DOHH2 (cell line): ENCODE results near the gene SPAG16.

Source experiments
- CTCF ChIP-seq: fragments of 200-600 bp; sonication (generic); IDR thresholded peaks from one replicate; pipeline ENCODE4 v1.5.1; 2014; ENCODE audit warnings: antibody characterized with exemption, mild to moderate bottlenecking, low read depth, low read length; ENCODE audit not compliant: poor library complexity, severe bottlenecking
- EZH2phosphoT487 ChIP-seq: fragments of 200-600 bp; sonication (generic); IDR thresholded peaks from 2 replicates; pipeline ENCODE4 v1.6.1; 2017; ENCODE audit warnings: borderline replicate concordance, mild to moderate bottlenecking, antibody characterized with exemption, low read length, moderate library complexity, mixed read lengths

DNA sequence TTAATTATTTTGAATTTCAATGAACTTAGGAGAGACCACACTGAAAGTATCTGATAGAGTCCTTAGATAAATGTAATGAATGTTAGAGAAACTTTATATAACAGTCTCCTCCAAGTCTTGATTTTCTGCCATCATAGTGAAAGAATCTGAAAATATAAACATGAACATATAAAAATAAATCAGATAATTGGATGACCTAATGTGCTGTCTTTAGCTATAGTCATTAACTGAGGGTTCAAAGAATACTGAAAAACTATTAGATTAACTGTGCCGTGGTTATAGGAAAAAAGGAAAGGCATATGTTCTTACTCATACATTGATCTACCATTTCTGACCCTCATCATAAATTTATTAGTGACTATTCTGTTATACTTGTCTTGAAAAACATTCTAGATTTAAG, 47.0 kb upstream of the SPAG16 start:
- no peak for TF ChIP-seq EZH2phosphoT487
- no peak for TF ChIP-seq CTCF
